Measurements from ENCODE around the gene CLEC5A.
A peak's percentile ranks its signal among the peaks of the same experiment; 100 is the strongest.

The CLEC5A gene

GRCh38 chr7:141973673-141974072, 26.9 kb upstream of the CLEC5A start, which contains the start of gene TAS2R38:
Gene TAS2R38, minus strand, starts transcription at chr7:141973773. Its CDS starts 84 bp downstream, at chr7:141973689.
- DNase-seq (ENCODE audit: low read depth) = no peak
- no peak within 1 kb of the TSS for H3K4me3 ChIP-seq (ENCODE audit: control insufficient read depth, low read depth, low read length)
- no peak for TF ChIP-seq CTCF (conservative IDR thresholded peaks at IDR 0.05; ENCODE audit: control insufficient read depth, insufficient read depth, low read depth, low read length)

DNA sequence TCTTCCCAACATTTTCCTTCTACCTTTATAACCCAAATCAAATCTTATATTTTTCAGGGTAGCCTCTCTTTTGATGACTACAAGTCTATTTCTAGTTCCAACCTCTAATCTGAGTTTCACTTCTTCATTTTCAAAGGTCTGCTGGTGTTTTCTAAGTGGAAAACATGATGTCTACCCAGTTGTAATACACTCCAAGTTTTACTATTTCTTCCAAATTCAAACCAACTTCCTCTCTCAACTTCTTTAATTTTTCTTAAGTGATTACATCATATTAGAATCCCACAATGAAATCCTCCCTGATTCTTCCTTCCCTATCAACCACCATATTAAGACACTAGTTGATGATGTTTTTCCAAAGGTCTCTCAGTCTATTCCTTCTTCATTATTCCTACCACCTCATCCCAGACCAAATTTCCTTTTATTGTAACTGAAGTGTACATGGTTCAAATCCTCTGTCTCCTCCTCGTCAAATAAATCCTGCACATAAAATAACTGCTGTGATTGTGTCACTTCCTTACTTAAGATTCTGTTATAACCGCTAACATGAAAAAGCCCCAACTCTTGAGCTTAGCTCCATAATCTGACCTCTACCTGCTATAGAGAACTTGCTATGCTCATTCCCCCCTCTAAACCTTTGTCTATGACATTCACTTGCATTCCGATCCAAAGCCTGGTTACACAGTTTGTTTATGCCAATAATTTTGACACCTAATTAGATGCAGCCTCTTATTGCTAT, 14.1 kb upstream of the CLEC5A start:
- H3K4me3 ChIP-seq (ENCODE audit: control insufficient read depth, low read depth, low read length) = no peak overlapping the region
- no peak for TF ChIP-seq CTCF (conservative IDR thresholded peaks at IDR 0.05; ENCODE audit: control insufficient read depth, insufficient read depth, low read depth, low read length)
- DNase-seq (ENCODE audit: low read depth) = no peak

DNA sequence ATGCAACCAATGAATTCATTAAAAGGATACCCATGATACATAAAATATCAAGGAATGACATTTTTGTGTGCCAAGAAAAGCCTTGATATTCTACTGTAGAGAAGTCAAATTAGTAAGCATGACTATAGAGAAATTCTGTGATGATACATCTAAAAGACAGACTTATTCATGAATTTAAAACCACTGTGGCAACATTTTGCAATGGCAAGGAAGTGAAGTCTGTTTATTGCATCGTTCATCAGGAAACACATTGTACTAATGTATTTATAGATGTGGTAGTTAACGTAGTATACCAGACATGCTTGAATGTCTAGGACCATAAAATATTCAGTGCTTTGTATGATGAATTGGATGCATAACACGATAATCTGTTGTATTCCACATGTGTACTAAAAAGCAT, 9.3 kb upstream of the CLEC5A start:
- DNase-seq (ENCODE audit: low read depth) = peak; percentile 33
- H3K4me3 ChIP-seq (ENCODE audit: control insufficient read depth, low read depth, low read length) = no peak overlapping the region
- no peak for TF ChIP-seq CTCF (conservative IDR thresholded peaks at IDR 0.05; ENCODE audit: control insufficient read depth, insufficient read depth, low read depth, low read length)

GRCh38 chr7:141954334-141954733, 7.6 kb upstream of the CLEC5A start:
- TF ChIP-seq CTCF (conservative IDR thresholded peaks at IDR 0.05; ENCODE audit: control insufficient read depth, insufficient read depth, low read depth, low read length) = no peak
- DNase-seq (ENCODE audit: low read depth) = no peak
- H3K4me3 ChIP-seq (ENCODE audit: control insufficient read depth, low read depth, low read length) = no peak overlapping the region

- no peak for DNase-seq (ENCODE audit: low read depth)
- no peak for TF ChIP-seq CTCF (conservative IDR thresholded peaks at IDR 0.05; ENCODE audit: control insufficient read depth, insufficient read depth, low read depth, low read length)
- no peak overlapping the region for H3K4me3 ChIP-seq (ENCODE audit: control insufficient read depth, low read depth, low read length)
These were observed 5.7 kb upstream of the CLEC5A start for GRCh38 chr7:141952461-141952860.

GRCh38 chr7:141950806-141951205, 4.0 kb upstream of the CLEC5A start:
- TF ChIP-seq CTCF (conservative IDR thresholded peaks at IDR 0.05; ENCODE audit: control insufficient read depth, insufficient read depth, low read depth, low read length) = no peak
- H3K4me3 ChIP-seq (ENCODE audit: control insufficient read depth, low read depth, low read length) = no peak overlapping the region
- no peak for DNase-seq (ENCODE audit: low read depth)
